H1 (cell line): Measurements from ENCODE around the gene INHBA. TPM values are rescaled to one million over a fixed set of nuclear protein-coding genes. Genes with fewer than 3 reads are reported as not detected.

ENCODE experiments used
- CTCF ChIA-PET: fragments of 300-600 bp; sonication (Branson Sonifier 250); formaldehyde crosslinking; loops from one replicate; lab custom pipeline; 2021; ENCODE audit not compliant: partially characterized antibody; lab: Charles Lee
- POLR2A ChIA-PET: fragments of 300-600 bp; sonication (Branson Sonifier 250); formaldehyde crosslinking; loops from one replicate; lab custom pipeline; 2021; ENCODE audit warnings: inconsistent platforms; ENCODE audit not compliant: partially characterized antibody; lab: Charles Lee
- DNase-seq, 2 experiments: peaks; one replicate each; pipeline versions ENCODE4 v3.0.0 to v3.0.0-alpha.2; 2010 to 2022; ENCODE audit warnings: low spot score in 2 of 2, low read depth in 1 of 2, mixed read lengths in 1 of 2
- FAIRE-seq: peaks from 2 replicates; lab custom pipeline; 2011; peaks lifted over from hg19 to GRCh38; lab: Jason Lieb, UNC
- H2AFZ ChIP-seq: 2 replicates; pipeline ENCODE4 v1.8.1; 2012; ENCODE audit warnings: low read length, inconsistent platforms
- H2AK5ac ChIP-seq: 2 replicates; pipeline ENCODE4 v1.6.1; 2013; ENCODE audit warnings: low read depth, low read length
- H2BK120ac ChIP-seq: replicated peaks from 2 replicates; pipeline ENCODE3; 2013; ENCODE audit warnings: low read depth, low read length, inconsistent platforms
- H2BK12ac ChIP-seq: 2 replicates; pipeline ENCODE4 v1.6.1; 2013; ENCODE audit warnings: low read depth, low read length
- H2BK15ac ChIP-seq: 2 replicates; pipeline ENCODE4 v1.6.1; 2013; ENCODE audit warnings: low read length
- H2BK20ac ChIP-seq: 2 replicates; pipeline ENCODE4 v1.6.1; 2013; ENCODE audit warnings: low read length
- H2BK5ac ChIP-seq: 2 replicates; pipeline ENCODE4 v1.6.1; 2013; ENCODE audit warnings: low read depth, low read length
- H3K14ac ChIP-seq: 2 replicates; pipeline ENCODE4 v1.6.1; 2013; ENCODE audit warnings: inconsistent platforms; ENCODE audit not compliant: insufficient read length
- H3K18ac ChIP-seq: 2 replicates; pipeline ENCODE4 v1.6.1; 2013; ENCODE audit warnings: low read length; ENCODE audit errors: extremely low read depth
- H3K23ac ChIP-seq: 2 replicates; pipeline ENCODE4 v1.6.1; 2013; ENCODE audit warnings: inconsistent platforms; ENCODE audit not compliant: insufficient read length
- H3K23me2 ChIP-seq: 2 replicates; pipeline ENCODE4 v1.6.1; 2013; ENCODE audit warnings: low read depth, low read length
- H3K27ac ChIP-seq: 2 replicates; pipeline ENCODE4 v1.6.1; 2011; ENCODE audit warnings: low read depth, low read length, inconsistent platforms
- H3K27me3 ChIP-seq, 4 experiments: replicated peaks in 1 of 4; 1 replicate in 1 of 4; 2 replicates in 3 of 4; pipeline versions ENCODE4 v1.6.1 to v1.8.1; 2011 to 2013; ENCODE audit warnings: low read length in 3 of 4, mild to moderate bottlenecking in 3 of 4, inconsistent platforms in 2 of 4, mixed read lengths in 2 of 4, moderate library complexity in 1 of 4; ENCODE audit not compliant: control insufficient read depth in 3 of 4, insufficient read depth in 3 of 4; ENCODE audit errors: extremely low read depth in 1 of 4
- H3K36me3 ChIP-seq, 4 experiments: 2 replicates each; pipeline versions ENCODE4 v1.6.1 to v1.8.1; 2011 to 2013; ENCODE audit warnings: mild to moderate bottlenecking in 4 of 4, low read length in 3 of 4, moderate library complexity in 2 of 4, control low read depth in 1 of 4, inconsistent platforms in 1 of 4; ENCODE audit not compliant: insufficient read depth in 4 of 4, control insufficient read depth in 2 of 4
- H3K4ac ChIP-seq: replicated peaks from 2 replicates; pipeline ENCODE3; 2013; ENCODE audit warnings: low read length, low read depth, mixed read lengths, inconsistent platforms; ENCODE audit not compliant: insufficient read length
- H3K4me1 ChIP-seq, 4 experiments: replicated peaks in 1 of 4; 1 replicate in 1 of 4; 2 replicates in 3 of 4; pipeline versions ENCODE4 v1.6.1 to v1.8.1; 2011 to 2013; ENCODE audit warnings: low read length in 3 of 4, inconsistent platforms in 2 of 4, mixed read lengths in 1 of 4; ENCODE audit not compliant: insufficient read depth in 4 of 4, control insufficient read depth in 3 of 4
- H3K4me2 ChIP-seq, 2 experiments: 2 replicates each; pipeline versions ENCODE4 v1.6.1 to v1.8.1; 2011 to 2013; ENCODE audit warnings: low read depth in 2 of 2, low read length in 2 of 2, control low read depth in 1 of 2, inconsistent platforms in 1 of 2, mild to moderate bottlenecking in 1 of 2; ENCODE audit not compliant: insufficient read depth in 1 of 2
- H3K4me3 ChIP-seq, 4 experiments: fragments of 200-600, 300-600 bp in 1 of 4; sonication (generic), shearing (Covaris generic), sonication (Bioruptor Twin) in 1 of 4; 2 replicates each; pipeline versions ENCODE4 v1.5.1 to v1.8.1; 2011 to 2016; ENCODE audit warnings: low read length in 4 of 4, low read depth in 3 of 4, control low read depth in 2 of 4, inconsistent platforms in 2 of 4, mild to moderate bottlenecking in 2 of 4, mixed read lengths in 1 of 4, moderate library complexity in 1 of 4; ENCODE audit not compliant: insufficient read depth in 2 of 4; ENCODE audit errors: extremely low read depth in 1 of 4
- H3K56ac ChIP-seq: replicated peaks from 2 replicates; pipeline ENCODE3; 2013; ENCODE audit warnings: low read depth, mild to moderate bottlenecking, mixed read lengths, low read length, inconsistent platforms; ENCODE audit not compliant: insufficient read length
- H3K79me1 ChIP-seq: 2 replicates; pipeline ENCODE4 v1.6.1; 2013; ENCODE audit warnings: low read depth, low read length, control low read depth
- H3K79me2 ChIP-seq, 2 experiments: 2 replicates each; pipeline versions ENCODE4 v1.6.1 to v1.8.1; 2012 to 2013; ENCODE audit warnings: low read length in 2 of 2, mild to moderate bottlenecking in 2 of 2, inconsistent platforms in 1 of 2; ENCODE audit not compliant: insufficient read depth in 2 of 2, control insufficient read depth in 1 of 2
- H3K9ac ChIP-seq, 4 experiments: replicated peaks in 1 of 4; 1 replicate in 1 of 4; 2 replicates in 3 of 4; pipeline versions ENCODE4 v1.6.1 to v1.8.1; 2011 to 2013; ENCODE audit warnings: low read depth in 3 of 4, low read length in 3 of 4, control low read depth in 2 of 4, mild to moderate bottlenecking in 2 of 4, moderate library complexity in 2 of 4, inconsistent platforms in 1 of 4; ENCODE audit errors: extremely low read depth in 1 of 4
- H3K9me3 ChIP-seq, 2 experiments: 2 replicates each; pipeline versions ENCODE4 v1.6.1 to v1.8.1; 2012 to 2013; ENCODE audit warnings: mild to moderate bottlenecking in 2 of 2, moderate library complexity in 2 of 2, control low read depth in 1 of 2, inconsistent platforms in 1 of 2, low read depth in 1 of 2, low read length in 1 of 2, mixed read lengths in 1 of 2; ENCODE audit not compliant: insufficient read depth in 2 of 2
- H4K20me1 ChIP-seq, 2 experiments: replicated peaks in 1 of 2; 2 replicates each; pipeline versions ENCODE3 to v1.8.1; 2011 to 2013; ENCODE audit warnings: inconsistent platforms in 2 of 2, low read length in 2 of 2, mild to moderate bottlenecking in 1 of 2; ENCODE audit not compliant: insufficient read depth in 2 of 2, control insufficient read depth in 1 of 2
- H4K5ac ChIP-seq: 2 replicates; pipeline ENCODE4 v1.6.1; 2013; ENCODE audit warnings: low read length, low read depth, mixed read lengths, inconsistent platforms; ENCODE audit not compliant: insufficient read length
- H4K8ac ChIP-seq: 2 replicates; pipeline ENCODE4 v1.8.0; 2013; ENCODE audit warnings: mild to moderate bottlenecking, moderate library complexity, low read length, inconsistent platforms; ENCODE audit not compliant: insufficient read depth; ENCODE audit errors: extremely low read depth
- H4K91ac ChIP-seq: replicated peaks from 2 replicates; pipeline ENCODE3; 2013; ENCODE audit warnings: low read length, mixed read lengths, inconsistent platforms; ENCODE audit not compliant: insufficient read length
- E2F6 ChIP-seq: IDR thresholded peaks from 2 replicates; pipeline ENCODE4 v1.6.1; 2012; ENCODE audit warnings: inconsistent platforms
- GTF2F1 ChIP-seq: IDR thresholded peaks from 2 replicates; pipeline ENCODE4 v1.6.1; 2012; ENCODE audit warnings: low read depth, low read length, improper control_type of control experiment, borderline replicate concordance
- JUND ChIP-seq: IDR thresholded peaks from 2 replicates; pipeline ENCODE4 v1.6.1; 2011; ENCODE audit warnings: mild to moderate bottlenecking, improper control_type of control experiment, low read length
- KDM5A ChIP-seq: fragments of 200-600 bp; IDR thresholded peaks from 2 replicates; pipeline ENCODE4 v1.7.1; 2012; ENCODE audit warnings: mild to moderate bottlenecking, low read length, inconsistent platforms, mixed read lengths
- RFX5 ChIP-seq: IDR thresholded peaks from 2 replicates; pipeline ENCODE4 v1.6.1; 2011; ENCODE audit warnings: low read depth, low read length, improper control_type of control experiment, borderline replicate concordance
- TBP ChIP-seq: IDR thresholded peaks from 2 replicates; pipeline ENCODE4 v1.6.1; 2011; ENCODE audit warnings: low read depth, low read length, improper control_type of control experiment
- WGBS, 2 experiments: shearing (Covaris generic) in 1 of 2; methylation state at CpG; one replicate each; pipeline versions ENCODE4 v1.1.6 to v1.1.7; 2013 to 2015; ENCODE audit warnings: low lambda C conversion rate in 2 of 2, mixed read lengths in 2 of 2, inconsistent platforms in 1 of 2, low coverage in 1 of 2, missing lambda C conversion rate in 1 of 2; ENCODE audit not compliant: insufficient replicate concordance in 2 of 2, insufficient coverage in 1 of 2, insufficient read length in 1 of 2; ENCODE audit errors: extremely low coverage in 1 of 2, missing lambda C conversion rate in 1 of 2; 5-methylcytosine and 5-hydroxymethylcytosine counted together
- polyA plus RNA-seq, 7 experiments: library from polyadenylated mRNA; depleted of rRNA in 3 of 7; stranded (reverse) in 5 of 7; unstranded in 2 of 7; fragments of >200 nt in 5 of 7; fragments of 200-250 nt in 2 of 7; gene quantifications; 1 replicate in 5 of 7; 2 replicates in 1 of 7; 4 replicates in 1 of 7; pipeline versions ENCODE4 v1.2.1 to v1.2.3, GENCODE V29; 2011 to 2013; ENCODE audit warnings: missing spikeins in 2 of 7, mixed read lengths in 2 of 7
- total RNA-seq: library from RNA; stranded (reverse); fragmentation: NEBNext Ultra II Directional; extraction: Animal tissue kit (Norgen Biotek cat#: 25700); gene quantifications from 2 replicates; pipeline ENCODE4 v1.2.1, GENCODE V29; 2021

Gene INHBA
- total and polyA plus RNA-seq, 2 of the 8 experiments (the other 6 are each of a cell fraction or from before 2014, with no cell fraction given) = 1.1 to 2.7 TPM

GRCh38 chr7:41730161-41730560 is 27.3 kb upstream of the INHBA start:
- H4K20me1 ChIP-seq = no peaks in the 10 kb centered on the region
- H3K18ac ChIP-seq = no peak overlapping the region
- H3K4me1 ChIP-seq = 0 out of 7 replicates have a peak, but pooled peaks cover 0 to 2% (median 0%) of the 10 kb centered on the region in 4 experiments
- H3K14ac ChIP-seq = no peak overlapping the region
- no peak overlapping the region for H3K23ac ChIP-seq
- H2BK20ac ChIP-seq = no peak overlapping the region
- no peak overlapping the region for H2BK12ac ChIP-seq
- H2BK120ac ChIP-seq = no peak overlapping the region
- H3K4ac ChIP-seq = no peak overlapping the region
- H2BK5ac ChIP-seq = no peak overlapping the region
- POLR2A ChIA-PET = no interaction called here
- no peaks in the 10 kb centered on the region for H3K36me3 ChIP-seq
- H3K9me3 ChIP-seq = no peaks in the 10 kb centered on the region
- no peak overlapping the region for H3K4me2 ChIP-seq
- H3K27ac ChIP-seq = no peak overlapping the region
- no peak overlapping the region for H4K8ac ChIP-seq
- H3K9ac ChIP-seq = no peak overlapping the region
- no peak overlapping the region for H3K4me3 ChIP-seq
- no peak overlapping the region for H2AK5ac ChIP-seq
- no peak overlapping the region for H2AFZ ChIP-seq
- no peak for FAIRE-seq
- H4K91ac ChIP-seq = no peak overlapping the region
- no peak overlapping the region for H3K56ac ChIP-seq
- peaks cover 0 to 3% (median 0%) of the 10 kb centered on the region in 4 experiments; a peak in 2 of 7 replicates for H3K27me3 ChIP-seq
- no peak overlapping the region for H2BK15ac ChIP-seq
- H3K79me1 ChIP-seq = no peaks in the 10 kb centered on the region
- no peak for DNase-seq
- H3K23me2 ChIP-seq = no peaks in the 10 kb centered on the region
- 79% methylated on average over 1 of the region's 1 CpG; no CpG with 5 or more reads in 1 of the 2 experiments for WGBS, 2 experiments
- CTCF ChIA-PET = interaction anchor here (0.6 to 3.4 kb wide), 7 partner anchors 12 to 413 kb away, joined by 3 to 12 read pairs (median 3); no protein-coding TSS in a partner anchor
- no peak overlapping the region for H4K5ac ChIP-seq
- no peaks in the 10 kb centered on the region for H3K79me2 ChIP-seq
- TF ChIP-seq GTF2F1 (no peak), E2F6 (no peak), RFX5 (no peak), KDM5A (no peak), JUND (no peak), TBP (no peak)
